ENCODE data around the gene CHCHD6. TPM values are rescaled to one million over a fixed set of nuclear protein-coding genes. Genes with fewer than 3 reads are reported as not detected.

Gene CHCHD6
- total RNA-seq, 1 experiment from 2014 or later, result 33.0 TPM

DNA sequence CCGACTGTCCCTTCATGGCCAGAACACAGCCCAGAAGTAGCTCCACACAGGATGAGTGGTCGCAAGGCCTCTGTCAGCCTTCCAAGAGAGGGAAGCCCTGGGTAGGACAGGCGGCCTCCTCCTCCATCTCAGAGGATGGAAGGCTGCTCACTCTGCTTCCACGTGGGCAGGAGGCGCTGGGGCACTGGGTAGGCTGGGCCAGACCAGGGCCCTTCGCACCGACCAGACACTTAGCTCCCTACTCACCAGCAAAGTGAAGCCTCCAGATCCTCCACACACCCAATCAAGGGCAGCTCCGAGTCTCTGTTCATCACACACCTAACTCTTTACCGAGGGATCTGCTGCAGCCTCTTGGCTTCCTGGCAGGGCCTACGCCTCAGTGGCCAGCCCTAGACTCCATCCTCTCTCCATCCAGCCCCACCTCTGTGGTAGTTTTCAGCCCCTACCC lies 254.6 kb downstream of the CHCHD6 start:
- no peaks in the 10 kb centered on the region for H3K9me3 ChIP-seq (ENCODE audit: low read length)
- H3K27ac ChIP-seq (ENCODE audit: low read length), result no peak overlapping the region
- H2AFZ ChIP-seq (ENCODE audit: low read length), result no peak overlapping the region
- CTCF ChIA-PET, result no interaction called here
- no peaks in the 10 kb centered on the region for H3F3A ChIP-seq (ENCODE audit: low read length, unreplicated experiment)
- no peaks in the 10 kb centered on the region for H3K9me2 ChIP-seq (replicated peaks; ENCODE audit: low read length)
- H4K20me1 ChIP-seq (ENCODE audit: low read length), result no peaks in the 10 kb centered on the region
- H3K36me3 ChIP-seq (ENCODE audit: low read depth, low read length), result no peaks in the 10 kb centered on the region
- no peak for ATAC-seq
- no peaks in the 10 kb centered on the region for H3K79me2 ChIP-seq (ENCODE audit: low read length)
- no peak overlapping the region for H3K4me3 ChIP-seq (ENCODE audit: low read length)
- TF ChIP-seq EZH2 (IDR thresholded peaks at IDR 0.05; ENCODE audit: low read length, unreplicated experiment) (no peak), EZH2phosphoT487 (IDR thresholded peaks at IDR 0.05; ENCODE audit: borderline replicate concordance, low read length) (no peak)
- TF ChIP-seq, protein P1, sequence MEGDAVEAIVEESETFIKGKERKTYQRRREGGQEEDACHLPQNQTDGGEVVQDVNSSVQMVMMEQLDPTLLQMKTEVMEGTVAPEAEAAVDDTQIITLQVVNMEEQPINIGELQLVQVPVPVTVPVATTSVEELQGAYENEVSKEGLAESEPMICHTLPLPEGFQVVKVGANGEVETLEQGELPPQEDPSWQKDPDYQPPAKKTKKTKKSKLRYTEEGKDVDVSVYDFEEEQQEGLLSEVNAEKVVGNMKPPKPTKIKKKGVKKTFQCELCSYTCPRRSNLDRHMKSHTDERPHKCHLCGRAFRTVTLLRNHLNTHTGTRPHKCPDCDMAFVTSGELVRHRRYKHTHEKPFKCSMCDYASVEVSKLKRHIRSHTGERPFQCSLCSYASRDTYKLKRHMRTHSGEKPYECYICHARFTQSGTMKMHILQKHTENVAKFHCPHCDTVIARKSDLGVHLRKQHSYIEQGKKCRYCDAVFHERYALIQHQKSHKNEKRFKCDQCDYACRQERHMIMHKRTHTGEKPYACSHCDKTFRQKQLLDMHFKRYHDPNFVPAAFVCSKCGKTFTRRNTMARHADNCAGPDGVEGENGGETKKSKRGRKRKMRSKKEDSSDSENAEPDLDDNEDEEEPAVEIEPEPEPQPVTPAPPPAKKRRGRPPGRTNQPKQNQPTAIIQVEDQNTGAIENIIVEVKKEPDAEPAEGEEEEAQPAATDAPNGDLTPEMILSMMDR (conservative IDR thresholded peaks at IDR 0.05; ENCODE audit: low read depth, low read length), result no peak
- no TSS peak for BruUV-seq (replicated peaks)
- no peak for DNase-seq
- H3K9ac ChIP-seq (ENCODE audit: low read length), result no peak overlapping the region
- intact Hi-C loops (cut with micrococcal nuclease), result no loop called here
- POLR2A ChIA-PET (ENCODE audit: unreplicated experiment), result no interaction called here
- peaks cover 27% of the 10 kb centered on the region for H3K4me1 ChIP-seq (ENCODE audit: insufficient read depth, low read length)
- H3K4me2 ChIP-seq (ENCODE audit: low read length), result no peak overlapping the region
- H3K27me3 ChIP-seq (ENCODE audit: low read length), result no peaks in the 10 kb centered on the region

DNA sequence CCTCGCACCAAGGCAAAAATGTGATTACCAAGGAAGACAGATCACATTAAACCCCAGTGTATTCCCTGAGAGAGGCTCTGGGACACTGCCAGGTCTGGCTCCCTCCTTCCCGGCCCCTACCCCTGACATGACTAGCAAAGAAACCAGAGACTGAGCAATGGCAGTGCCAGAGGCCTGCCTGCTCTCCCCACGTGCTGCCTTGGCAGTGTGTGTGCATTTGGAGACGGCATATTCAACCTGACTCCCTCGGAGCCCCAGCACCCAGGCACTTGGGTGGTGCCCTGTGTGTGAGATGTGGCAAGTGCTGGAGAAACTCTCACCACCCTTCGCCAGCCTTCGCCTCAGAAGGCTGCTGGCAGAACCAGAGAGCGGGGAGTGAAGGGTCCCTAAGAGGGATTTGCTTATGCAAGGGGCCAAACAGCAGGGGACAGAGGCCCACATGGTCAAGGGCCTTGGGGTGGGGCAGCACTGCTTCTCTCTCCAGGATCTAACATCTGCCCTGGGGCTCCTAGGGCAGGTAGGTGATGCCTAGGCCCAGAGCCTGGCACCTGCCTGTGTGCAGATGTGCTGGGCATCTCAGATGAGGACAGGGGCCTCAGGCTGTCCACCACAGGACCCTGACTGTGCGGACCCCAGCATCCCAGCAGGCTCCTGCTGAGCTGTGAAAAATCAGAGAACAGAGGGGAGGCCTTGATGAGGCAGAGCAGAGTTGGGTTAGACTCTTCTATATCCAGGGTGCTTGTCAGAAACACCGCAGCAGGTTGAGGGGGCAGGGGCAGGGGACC lies 255.3 kb downstream of the CHCHD6 start:
- Histone ChIP-seq H3F3A (ENCODE audit: low read length, unreplicated experiment) (no peaks in the 10 kb centered on the region), H3K36me3 (ENCODE audit: low read depth, low read length) (no peaks in the 10 kb centered on the region), H3K9me3 (ENCODE audit: low read length) (no peaks in the 10 kb centered on the region), H3K9ac (ENCODE audit: low read length) (peak overlapping the region; percentile 48), H3K79me2 (ENCODE audit: low read length) (no peaks in the 10 kb centered on the region), H3K27me3 (ENCODE audit: low read length) (no peaks in the 10 kb centered on the region), H3K27ac (ENCODE audit: low read length) (peak overlapping the region; percentile 89), H2AFZ (ENCODE audit: low read length) (no peak overlapping the region), H4K20me1 (ENCODE audit: low read length) (no peaks in the 10 kb centered on the region), H3K4me1 (ENCODE audit: insufficient read depth, low read length) (peaks cover 27% of the 10 kb centered on the region), H3K4me2 (ENCODE audit: low read length) (0 out of 2 replicates have a peak overlapping the region, but pooled peaks have one; percentile 65), H3K9me2 (replicated peaks; ENCODE audit: low read length) (no peaks in the 10 kb centered on the region), H3K4me3 (ENCODE audit: low read length) (no peak overlapping the region)
- BruUV-seq (replicated peaks), result no TSS peak
- ChIA-PET CTCF (interaction anchor here (0.6 kb wide), 1 partner anchor 225 kb away, joined by 3 read pairs; no protein-coding TSS in a partner anchor), POLR2A (ENCODE audit: unreplicated experiment) (interaction anchor here (0.6 kb wide), 1 partner anchor 18 kb away, joined by 5 read pairs; no protein-coding TSS in a partner anchor)
- DNase-seq (no peak), ATAC-seq (no peak)
- TF ChIP-seq EZH2phosphoT487 (IDR thresholded peaks at IDR 0.05; ENCODE audit: borderline replicate concordance, low read length) (no peak), EZH2 (IDR thresholded peaks at IDR 0.05; ENCODE audit: low read length, unreplicated experiment) (no peak)
- TF ChIP-seq, protein P1 (conservative IDR thresholded peaks at IDR 0.05; ENCODE audit: low read depth, low read length), result no peak
- intact Hi-C loops (cut with micrococcal nuclease), result no loop called here

Measured in PC-3 (cell line).